ENCODE measurements around the gene SCGB1C2.
"Not testable (repeated sequence)": the region's sequence is repeated elsewhere in the genome, so short reads cannot be mapped to it uniquely, and the experiment has no call there.

Gene SCGB1C2

DNA sequence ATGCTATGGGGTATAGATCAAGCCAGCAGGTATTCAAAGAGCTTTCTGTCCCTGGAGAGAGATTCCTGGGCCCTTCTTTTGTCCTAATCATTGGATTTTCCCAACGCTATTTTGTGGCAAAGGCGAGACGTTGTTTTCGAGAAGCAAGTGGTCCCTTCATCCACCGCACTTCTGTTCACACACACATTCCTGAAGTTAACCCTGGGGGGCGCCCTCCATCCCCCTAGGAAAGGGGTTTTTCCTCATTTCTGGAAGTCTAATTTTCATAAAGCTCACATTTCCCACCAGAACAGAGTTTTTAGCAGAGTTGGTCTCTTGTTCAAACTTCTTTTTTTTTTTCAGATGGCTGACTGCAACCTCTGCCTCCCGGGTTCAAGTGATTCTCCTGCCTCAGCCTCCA is 11.9 kb downstream of the SCGB1C2 start:
- DNase-seq (ENCODE audit: low spot score): no peak

DNA sequence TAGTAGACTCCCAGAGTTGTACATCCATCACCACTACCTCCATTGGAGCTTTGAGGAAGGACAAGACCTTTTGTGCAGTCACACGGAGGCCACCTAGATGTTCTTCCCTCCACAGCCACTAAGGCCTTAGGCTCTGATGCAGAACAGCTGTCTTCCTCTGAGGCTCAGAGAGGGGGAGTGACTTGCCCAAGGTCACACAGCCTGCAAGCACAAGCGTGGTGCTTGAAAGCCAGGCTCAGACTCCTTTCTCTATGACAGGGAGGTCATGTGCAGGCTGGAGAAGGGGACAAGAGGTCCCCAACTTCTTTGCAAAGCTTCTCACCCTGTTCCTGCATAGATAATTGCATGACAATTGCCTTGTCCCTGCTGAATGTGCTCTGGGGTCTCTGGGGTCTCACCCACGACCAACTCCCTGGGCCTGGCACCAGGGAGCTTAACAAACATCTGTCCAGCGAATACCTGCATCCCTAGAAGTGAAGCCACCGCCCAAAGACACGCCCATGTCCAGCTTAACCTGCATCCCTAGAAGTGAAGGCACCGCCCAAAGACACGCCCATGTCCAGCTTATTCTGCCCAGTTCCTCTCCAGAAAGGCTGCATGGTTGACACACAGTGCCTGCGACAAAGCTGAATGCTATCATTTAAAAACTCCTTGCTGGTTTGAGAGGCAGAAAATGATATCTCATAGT is 12.7 kb downstream of the SCGB1C2 start:
- no peak for DNase-seq (ENCODE audit: low spot score)

DNA sequence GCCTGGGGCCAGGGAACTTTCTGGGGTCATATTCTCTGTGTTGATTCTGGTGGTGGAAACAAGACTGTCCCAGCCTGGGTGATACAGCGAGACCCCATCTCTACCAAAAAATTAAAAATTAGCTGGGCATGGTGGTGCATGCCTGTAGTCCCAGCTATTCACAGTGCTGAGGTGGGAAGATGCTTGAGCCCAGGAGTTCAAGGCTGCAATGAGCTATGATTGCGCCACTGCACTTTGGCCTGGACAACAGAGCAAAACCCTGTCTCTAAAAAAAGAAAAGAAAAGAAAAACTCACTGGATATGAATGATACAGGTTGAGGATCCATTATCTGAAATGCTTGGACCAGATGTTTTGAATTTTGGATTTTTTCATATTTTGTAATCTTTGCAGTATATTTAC is 13.6 kb downstream of the SCGB1C2 start:
- no peak for DNase-seq (ENCODE audit: low spot score)

DNA sequence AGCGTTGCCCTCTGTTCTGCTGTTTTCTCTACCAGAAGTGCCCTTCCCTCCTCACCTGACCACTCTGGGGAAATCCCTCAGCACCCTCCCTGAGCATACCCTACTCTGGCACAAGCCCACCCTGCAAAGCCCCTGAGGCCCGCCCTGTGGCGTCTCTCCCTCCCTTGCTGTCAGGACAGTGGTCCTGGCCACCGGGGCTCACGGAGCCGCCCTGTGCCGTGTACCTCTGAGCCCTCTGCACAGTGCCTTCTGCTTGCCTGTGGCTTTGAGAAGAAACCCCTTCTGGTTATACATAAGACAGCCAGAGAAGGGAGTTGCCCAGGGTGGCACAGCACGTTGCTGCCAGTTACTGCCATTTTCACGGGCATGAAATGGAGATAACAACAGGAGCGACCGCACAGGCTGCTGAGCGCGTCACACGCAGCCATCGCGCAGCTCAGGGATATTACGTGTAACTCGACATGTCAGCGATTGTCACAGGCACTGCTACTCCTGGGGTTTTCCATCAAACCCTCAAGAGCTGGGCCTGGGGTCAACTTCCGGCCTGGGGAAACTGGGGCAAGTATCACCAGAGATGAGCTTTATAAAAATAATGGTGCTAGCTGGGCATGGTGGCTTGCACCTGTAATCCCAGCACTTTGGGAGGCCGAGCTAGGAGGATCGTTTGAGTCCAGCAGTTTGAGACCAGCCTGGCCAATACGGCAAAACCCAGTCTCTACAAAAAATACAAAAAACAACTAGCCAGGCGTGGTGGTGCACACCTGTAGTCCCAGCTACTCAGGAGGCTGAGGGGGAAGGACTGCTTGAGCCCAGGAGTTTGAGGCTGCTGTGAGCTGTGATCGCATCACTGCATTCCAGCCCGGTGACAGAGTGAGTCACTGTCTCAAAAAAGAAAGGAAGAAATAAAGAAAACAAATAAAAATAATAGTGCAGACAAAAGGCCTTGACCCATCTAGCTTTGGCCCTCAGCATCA is 14.8 kb downstream of the SCGB1C2 start:
- no peak for DNase-seq (ENCODE audit: low spot score)

GRCh38 chr17:152860-153420 is 15.6 kb downstream of the SCGB1C2 start:
- DNase-seq (ENCODE audit: low spot score): no peak

- DNase-seq (ENCODE audit: low spot score): no peak
Measured at GRCh38 chr17:153851-154250, 16.5 kb downstream of the SCGB1C2 start.

GRCh38 chr17:155576-155975 is 18.2 kb downstream of the SCGB1C2 start:
- DNase-seq (ENCODE audit: low spot score): no peak

DNA sequence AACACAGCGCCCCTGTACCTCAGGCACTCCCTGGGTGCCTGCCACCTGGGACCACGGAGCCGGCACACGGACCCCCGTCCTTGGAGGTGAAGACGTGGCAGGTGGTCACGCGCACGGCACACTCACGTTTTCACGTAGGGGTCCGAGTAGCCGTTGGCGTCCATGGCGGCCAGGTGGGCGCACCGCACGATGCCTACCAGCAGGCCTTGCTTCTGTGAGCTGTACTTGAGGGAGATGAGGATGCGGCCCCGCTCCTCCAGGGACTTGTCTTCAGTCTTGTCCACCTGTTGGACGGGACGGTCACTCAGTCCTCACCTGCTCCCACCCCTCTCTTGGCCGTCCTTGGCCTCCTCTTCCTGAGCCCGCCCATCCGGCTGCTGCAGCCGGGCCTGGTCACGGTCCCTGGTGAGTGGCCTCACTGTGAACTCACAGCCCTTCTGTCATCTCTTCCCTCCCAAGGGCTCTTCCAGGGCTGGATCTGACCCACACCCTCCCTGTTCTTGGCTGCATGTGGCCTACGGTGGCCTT is 18.8 kb downstream of the SCGB1C2 start:
- DNase-seq (ENCODE audit: low spot score): no peak

DNA sequence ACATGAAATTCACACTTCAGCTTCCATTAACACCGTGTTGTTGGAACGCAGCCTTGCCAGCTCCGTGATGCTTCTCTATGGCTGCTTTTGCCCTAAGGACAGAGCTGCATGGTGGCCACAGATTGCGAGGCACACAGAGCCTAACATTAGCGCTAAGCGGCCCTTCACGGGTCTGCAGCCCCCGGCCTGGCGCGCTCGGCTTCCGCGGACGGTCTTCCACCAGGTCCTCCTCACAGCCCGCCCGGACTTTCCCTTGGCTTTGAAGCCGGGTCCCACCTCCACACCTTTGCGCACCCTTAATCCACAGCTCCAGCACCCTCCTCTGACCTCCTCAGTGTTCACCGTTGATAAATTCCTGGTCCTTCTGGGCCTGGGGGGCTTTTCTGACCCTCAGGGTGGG is 19.6 kb downstream of the SCGB1C2 start:
- no peak for DNase-seq (ENCODE audit: low spot score)

- DNase-seq (ENCODE audit: low spot score): no peak
Measured at GRCh38 chr17:157901-158300, 20.5 kb downstream of the SCGB1C2 start.

- DNase-seq (ENCODE audit: low spot score): no peak
Measured at GRCh38 chr17:158379-158778, 21.0 kb downstream of the SCGB1C2 start.

GRCh38 chr17:159609-160008 is 22.2 kb downstream of the SCGB1C2 start:
- DNase-seq (ENCODE audit: low spot score): no peak

GRCh38 chr17:160336-160735 is 23.0 kb downstream of the SCGB1C2 start:
- no peak for DNase-seq (ENCODE audit: low spot score)

GRCh38 chr17:161481-161880 is 24.1 kb downstream of the SCGB1C2 start:
- DNase-seq (ENCODE audit: low spot score): no peak

GRCh38 chr17:162689-163088 is 25.3 kb downstream of the SCGB1C2 start:
- no peak for DNase-seq (ENCODE audit: low spot score)

DNA sequence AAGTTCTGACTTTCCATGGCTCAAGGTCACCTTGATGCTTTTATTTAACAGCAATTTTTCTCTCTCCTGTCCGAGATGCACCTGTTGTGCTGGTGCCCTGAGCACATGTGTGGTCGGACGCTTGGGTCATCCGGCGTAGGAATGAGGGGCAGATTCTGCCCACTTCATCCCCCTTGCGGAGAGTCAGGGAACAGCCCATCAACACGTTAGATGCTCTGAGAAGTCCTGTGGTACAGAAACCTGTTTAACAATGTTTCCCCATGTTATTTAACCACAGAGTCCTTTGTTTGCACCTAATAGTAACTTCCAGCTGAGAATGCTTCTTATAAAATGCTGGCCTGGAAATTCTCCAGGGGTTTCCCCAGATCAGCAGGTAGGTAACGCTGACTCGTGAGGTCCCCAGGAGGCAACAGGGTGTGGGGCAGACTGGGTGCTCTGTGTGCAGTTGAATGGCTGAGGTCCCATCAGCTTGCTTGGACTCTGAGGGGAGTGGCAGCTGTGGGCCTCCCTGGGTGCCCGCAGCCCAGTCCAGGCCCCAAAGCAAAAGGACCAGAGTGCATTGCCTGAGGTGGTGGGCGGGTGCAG is 26.2 kb downstream of the SCGB1C2 start:
- peak; percentile 53 for DNase-seq (ENCODE audit: low spot score)

DNA sequence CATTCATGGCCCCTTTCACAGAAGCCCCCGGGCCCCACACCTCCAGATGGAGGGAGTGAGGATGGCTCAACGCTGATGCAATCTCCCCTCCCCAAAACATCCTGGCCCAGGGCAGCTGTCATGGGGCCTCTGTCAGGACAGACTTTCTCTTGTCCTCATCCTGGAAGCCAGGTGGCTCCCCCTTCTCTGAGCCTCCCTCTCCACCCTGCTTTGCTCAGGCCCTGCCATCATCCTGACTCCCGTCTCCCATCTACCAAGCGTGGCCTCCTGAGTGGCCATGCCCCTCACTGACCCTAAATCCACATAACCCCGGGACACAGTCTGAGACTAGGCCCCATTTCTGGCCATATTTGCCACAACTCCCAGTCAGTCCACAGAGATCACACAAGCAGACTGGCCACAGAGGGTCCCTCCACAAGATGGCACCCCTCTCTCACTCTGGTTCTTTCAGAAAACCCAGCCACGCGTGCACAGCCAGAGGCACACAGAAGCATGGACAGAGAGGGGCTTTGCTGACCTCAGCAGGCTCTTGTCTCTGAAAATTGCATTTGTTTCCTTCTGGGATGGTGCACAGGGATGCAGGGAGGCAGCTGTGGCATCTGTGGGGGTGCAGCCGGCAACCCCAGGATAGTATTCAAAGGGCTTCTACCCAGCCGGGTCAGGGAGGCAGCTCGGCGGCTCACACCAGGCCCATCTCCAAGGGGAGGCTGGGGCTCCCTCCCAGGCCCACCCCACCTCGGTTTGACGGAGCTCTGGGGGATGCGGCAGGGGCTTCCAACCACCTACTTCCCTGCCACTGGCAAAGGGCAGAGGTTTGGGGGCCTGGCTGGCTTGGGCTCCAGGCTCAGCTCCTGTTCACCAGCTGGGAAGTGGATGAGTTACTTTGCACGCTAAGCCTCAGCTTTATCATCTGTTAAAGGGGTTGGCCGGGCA is 27.2 kb downstream of the SCGB1C2 start:
- DNase-seq (ENCODE audit: low spot score): peak; percentile 78

DNA sequence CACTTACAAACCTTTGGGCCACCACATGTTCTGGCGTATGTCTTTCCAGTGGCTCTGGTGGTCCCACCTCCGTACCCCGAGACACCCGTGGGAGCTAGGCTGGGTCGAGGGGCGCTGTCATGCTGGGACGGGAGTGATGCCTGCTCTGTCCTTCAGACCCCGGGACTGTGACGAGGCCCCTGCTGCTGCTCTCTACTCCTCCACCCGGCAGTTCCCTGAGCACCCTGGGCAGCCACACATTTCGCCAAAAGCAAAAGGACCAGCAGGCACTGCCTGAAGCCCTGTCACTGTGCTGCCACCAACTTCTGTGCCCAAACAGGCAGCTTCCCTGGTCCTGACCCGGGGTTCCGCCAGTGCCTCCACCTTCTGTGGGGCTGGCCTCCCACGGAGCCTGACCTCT is 28.6 kb downstream of the SCGB1C2 start:
- no peak for DNase-seq (ENCODE audit: low spot score)

GRCh38 chr17:168614-169013 is 31.2 kb downstream of the SCGB1C2 start:
- DNase-seq (ENCODE audit: low spot score): not testable (repeated sequence)

- DNase-seq (ENCODE audit: low spot score): no peak
Measured at GRCh38 chr17:170130-170670, 32.8 kb downstream of the SCGB1C2 start.

- no peak for DNase-seq (ENCODE audit: low spot score)
Measured at GRCh38 chr17:171871-172270, 34.5 kb downstream of the SCGB1C2 start.
